ENCODE results near the gene HECW1.
"Not testable (repeated sequence)": the region's sequence is repeated elsewhere in the genome, so short reads cannot be mapped to it uniquely, and the experiment has no call there.

HECW1 gene

DNA sequence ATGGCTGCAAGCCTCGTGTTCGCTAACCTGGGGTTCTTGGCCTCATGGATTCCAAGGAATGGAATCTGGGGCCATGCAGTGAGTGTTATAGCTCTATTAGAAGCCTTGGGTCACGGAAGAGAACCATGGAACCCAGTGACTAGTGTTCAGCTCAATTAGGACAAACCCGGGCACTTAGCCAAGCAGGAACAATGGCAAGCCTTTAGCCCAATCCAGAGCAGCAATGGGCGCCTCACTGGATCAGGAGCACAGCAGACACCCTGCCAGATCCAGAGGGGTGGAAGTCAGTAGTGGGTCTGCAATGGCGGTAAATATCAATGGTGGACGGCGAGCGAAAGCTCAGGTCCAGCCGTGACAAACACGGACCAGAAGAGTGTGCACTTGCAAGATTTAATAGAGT is 98.1 kb downstream of the HECW1 start:
- not testable (repeated sequence) for DNase-seq

DNA sequence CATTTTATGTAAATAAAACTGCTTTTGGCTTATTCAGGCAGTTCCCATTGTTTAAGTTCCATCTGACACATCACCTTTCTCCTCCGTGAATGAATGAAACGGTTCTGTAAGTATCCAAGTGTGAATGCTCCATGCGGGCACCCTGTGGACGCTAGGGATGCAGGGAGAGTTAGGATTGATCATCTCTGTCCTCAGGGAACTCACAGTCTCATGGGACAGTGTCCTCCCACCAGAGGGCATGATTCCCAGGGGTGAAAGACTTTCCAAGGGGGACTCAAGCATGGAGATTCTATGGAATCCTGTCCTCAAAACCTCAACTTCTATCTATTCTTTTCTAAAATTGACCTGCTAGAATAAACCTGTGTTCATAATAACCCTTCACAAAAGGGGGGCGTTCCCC is 98.8 kb downstream of the HECW1 start:
- DNase-seq: no peak

DNA sequence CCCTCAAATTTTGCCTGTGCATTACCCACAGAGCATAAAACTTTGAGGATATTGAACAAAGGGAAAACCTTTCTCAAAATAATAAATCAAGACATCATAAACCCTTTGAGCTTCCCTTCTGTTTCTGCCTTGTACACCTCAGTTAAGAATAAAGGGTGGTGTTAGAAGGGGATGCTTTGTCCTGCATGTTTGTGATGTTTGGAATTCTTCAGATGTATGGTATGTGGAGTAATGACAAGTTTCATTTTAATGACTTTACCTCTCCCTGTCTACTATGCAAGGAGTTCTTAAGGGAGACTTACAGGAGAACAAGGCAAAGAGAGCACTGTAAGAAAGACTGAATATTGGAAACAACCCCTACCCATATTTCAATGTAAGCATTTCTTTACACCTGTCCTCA is 99.2 kb downstream of the HECW1 start:
- no peak for DNase-seq

DNA sequence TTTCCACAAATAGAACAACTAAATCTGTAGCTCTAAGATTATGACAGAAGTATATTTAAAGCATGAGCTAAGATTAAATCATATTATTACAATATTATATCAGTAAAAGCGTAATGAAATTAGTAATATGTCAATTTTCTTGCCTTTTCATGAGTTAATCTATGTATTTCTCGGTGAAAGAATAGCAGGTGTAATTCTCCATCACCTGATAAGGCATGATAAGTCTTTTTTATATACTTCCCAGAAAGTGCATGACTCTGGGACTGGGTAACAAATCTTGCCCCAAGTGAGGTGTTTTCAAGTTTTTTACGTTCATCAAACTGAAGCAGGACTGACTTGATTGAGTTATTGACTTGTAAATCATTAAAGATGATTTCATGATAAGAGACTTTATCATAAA is 100.5 kb downstream of the HECW1 start:
- no peak for DNase-seq

DNA sequence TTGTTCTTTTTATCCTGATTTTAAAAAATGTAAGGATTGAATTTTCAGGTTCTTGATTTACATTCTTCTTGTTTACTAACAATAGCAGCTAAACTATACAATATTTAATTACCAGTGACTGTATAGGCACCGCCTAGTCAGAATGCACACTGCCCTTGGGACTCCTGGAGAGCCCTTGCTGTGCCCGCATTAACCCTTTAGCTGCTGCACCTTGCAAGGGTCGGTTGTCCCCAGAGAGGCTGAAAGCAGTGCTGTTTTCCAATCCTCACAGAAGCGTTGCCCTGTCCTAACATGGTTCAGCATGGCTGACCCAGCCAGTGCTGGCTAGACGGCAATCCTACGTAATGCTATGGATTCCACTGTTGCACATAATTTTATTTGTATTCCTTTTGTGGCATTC is 102.6 kb downstream of the HECW1 start:
- no peak for DNase-seq

DNA sequence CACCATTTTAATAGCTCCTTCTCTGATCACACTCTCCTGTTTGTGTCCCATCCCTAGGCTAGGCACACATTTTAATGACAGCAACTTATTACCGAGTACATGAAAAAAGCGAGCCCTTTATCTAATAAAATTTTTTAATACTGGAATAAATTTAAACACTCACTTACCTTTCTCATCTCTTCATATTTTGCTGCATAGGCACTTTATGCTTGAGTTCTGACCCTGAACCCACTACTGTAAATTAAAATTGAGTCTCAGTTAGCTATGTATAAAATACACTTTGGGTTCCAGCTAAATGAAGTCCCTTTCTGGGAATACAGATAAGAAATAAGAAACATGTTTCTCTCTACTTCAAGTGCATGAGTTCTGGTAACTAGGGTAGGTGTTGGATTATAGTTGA is 104.6 kb downstream of the HECW1 start:
- DNase-seq: no peak

DNA sequence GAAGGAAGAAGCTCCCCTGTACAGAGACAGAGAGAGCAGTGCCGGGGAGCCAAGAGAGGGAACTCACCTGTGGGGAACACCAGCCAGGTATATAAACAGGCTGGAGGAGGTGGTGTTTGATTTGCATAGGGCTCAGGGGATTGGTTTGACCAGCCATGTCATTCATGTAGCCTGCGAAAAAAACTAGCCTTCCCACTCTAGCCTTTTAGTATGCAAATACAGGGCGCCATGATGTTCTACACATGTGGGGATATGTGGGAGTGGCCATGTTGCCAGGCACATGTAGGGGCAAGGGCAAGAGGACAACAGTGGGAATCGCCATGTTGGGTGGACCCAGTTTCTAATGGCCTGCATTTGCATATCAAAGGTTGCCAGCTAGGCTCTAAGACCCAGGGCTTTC is 106.5 kb downstream of the HECW1 start:
- not testable (repeated sequence) for DNase-seq

DNA sequence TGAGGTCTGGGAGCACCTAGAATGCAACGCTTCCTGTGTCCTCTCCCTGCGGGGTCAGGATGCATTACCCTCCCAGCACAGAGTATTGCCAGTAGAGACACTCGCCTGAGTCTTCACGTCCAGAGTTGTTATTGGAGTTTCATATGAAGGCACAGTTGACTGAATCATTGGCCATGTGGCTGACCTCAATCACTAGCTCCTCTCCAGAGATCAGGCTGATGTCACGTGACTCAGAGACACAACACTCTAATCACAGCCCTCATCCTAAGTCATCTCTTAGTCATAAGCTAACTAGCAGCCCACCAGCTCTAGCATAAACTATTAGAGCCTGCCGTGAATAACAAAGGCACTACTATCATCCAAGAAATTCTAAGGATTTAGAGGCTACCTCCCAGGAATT is 107.8 kb downstream of the HECW1 start:
- no peak for DNase-seq

DNA sequence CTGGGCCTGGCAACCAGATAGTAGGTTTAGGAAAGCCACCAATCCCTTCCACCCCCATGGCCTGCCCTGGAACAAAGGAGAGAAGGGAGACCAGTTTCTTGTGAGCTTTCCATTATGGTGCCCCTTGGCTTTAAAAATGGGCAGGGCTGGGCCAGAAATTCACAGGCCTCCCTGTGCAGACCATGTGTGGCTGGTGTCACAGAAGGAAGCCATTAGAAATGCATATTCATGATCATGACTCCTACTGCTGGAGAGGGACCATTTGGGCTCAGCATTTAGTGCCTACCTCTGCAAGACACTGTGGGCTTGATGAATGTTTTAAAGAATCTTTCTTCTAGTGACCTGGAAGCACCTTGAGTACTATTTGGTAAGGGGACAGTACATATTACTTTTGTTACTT is 108.3 kb downstream of the HECW1 start:
- DNase-seq: no peak

DNA sequence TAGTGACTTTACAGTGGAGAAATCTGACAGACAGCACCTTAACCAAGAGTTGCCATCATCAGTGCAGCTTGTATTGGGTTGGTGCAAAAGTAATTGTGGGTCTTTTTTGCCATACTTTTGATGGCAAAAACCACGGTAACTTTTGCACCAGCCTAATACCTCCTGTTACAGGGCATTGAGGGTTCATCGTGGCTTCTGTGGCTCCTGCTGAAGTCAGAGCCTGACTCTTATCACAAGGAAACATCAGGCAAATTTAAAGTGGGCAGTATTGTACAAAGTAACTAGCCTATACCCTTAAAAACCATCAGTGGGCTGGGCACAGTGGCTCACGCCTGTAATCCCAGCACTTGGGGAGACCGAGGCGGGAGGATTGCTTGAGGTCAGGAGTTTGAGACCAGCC is 117.4 kb downstream of the HECW1 start:
- DNase-seq: no peak

DNA sequence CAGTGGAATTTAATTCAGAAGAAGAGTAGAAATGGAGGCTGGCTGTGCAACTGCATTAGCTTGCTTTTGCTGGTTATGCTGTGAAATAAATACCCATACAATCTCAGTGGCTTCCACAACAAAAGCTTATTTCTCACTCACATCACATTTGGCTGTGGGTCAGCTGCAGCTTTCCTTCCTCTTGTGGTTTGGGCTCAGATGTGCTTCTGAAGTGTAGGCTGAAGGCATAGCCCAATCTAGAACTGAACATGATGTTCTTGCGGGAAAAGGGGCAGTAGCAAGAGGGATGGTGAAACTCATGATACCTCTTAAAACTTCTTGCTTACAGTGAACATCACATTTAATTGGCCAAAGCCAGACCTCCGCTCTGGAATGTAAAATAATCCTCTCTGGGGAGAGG is 119.9 kb downstream of the HECW1 start:
- no peak for DNase-seq

DNA sequence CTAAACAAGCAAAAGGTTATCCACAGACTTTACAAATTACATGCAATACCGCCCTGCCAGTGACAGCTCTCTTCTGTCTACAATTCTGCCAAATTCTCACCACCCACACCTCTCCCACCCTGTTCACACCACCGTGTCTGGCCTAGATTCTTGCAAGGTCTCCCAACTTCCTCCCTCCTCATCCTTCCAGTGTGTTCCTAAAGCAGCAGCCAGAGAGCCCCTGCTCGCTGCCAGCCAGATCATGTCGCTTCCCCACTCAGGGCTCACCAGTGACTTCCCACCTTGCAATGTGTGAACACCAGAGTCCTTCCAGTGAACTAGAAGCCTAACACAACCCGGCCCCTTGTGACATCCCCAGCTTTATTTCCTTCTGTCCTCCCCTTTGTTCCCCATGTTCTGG is 121.6 kb downstream of the HECW1 start:
- DNase-seq: no peak

DNA sequence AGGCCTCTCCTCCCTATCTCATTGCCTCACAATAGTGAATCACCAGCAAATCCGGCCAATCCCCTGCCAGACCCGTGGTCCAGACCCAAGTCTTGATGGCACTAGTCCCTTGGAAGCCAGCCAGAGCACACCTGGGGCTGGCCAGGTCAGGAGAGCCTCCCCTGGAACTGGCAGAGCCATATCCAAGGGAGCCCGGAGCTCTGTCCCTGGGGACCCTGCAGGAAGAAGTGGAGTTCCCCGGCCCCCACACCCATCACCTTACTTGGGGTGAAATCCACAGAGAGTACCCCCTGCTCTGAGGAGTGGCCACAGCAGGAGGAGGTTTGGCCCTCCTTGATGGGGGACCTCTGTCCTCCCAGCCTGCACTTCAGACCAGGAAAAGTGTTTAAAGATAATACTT is 122.5 kb downstream of the HECW1 start:
- no peak for DNase-seq

DNA sequence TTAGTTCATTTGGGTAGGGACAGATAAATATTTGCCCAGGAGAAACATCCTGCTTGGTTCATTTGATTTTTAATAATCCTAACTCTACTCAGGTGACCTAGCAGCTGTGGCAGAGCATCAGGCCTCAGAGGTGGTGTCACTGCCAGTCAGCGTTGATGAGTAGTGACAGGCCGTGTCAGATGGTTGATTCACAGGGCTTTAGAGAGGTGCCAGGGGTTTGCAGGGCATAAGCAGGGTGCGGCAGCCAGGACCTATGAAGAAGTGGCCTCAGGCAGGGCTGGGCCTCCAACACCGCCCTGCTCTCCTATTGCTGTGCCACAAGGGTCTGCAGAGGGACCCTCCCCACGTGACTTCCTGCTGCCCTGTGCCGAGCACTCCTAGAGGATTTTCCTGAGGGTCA is 128.1 kb downstream of the HECW1 start:
- DNase-seq: no peak

DNA sequence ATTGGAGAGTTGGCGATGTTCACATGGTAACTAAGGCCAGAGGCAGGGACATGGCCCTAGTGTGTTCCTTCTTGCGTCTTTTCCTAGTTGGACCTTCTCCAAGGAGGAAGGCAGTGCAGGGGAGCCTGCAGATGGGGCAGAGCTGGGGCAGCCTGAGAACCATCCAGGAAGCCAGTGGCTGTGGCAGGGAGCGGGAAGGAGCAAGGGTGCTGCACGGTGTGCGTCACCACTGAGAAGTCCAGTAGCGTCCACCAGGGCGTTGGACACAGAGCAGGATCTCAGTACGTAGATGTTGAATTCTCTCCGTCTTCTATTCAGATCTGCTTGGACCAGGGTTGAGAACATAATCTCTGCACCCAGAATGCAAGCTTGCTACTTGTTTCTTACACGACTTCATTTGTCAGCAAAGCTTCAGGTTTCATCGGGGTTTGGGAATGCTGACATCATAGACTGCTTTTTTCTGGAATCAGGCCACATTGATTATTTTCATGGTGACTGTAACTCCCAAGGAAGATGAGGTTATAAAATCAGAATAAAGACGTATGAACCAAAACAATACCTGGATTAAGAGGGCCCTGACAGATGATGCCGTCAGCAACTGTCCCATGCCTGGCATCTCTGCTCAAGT is 130.3 kb downstream of the HECW1 start:
- no peak for DNase-seq

DNA sequence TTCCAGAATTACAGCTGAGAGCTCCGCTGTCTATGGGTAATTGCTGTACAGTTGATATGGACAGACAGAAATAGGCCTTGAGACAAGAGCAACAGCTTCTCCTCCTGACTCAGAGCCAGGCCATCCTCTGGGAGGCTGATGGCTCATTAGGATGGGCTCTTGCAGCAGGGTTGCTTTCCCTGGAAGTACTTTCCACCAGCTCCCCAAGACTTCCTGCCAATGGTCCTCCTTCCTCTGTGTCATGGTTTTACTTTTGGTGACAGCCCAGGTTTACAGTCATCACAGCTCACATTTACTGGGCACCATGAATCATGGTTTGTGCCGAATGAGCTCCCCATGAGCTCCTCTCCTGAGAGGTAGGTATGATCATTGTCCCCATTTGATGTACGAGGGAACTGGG is 131.8 kb downstream of the HECW1 start:
- DNase-seq: no peak

DNA sequence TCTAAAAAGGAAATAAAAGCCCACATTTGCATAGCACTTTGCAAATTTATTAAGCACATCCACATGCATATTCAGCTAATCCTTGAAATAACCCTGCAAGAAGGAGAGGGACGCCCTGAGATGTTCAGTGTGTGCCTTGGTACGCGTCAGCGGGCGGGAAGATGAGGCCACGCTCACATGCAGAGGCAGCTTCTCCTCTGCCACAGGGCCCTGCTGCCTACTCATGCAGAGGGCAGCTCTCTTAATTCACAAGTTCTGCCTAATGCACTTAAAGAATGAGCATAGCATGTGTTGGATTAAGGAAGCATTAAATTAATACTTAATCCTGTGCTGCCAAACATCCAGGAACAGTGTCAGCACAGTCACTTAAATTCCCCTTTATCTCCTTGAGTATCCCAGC is 132.3 kb downstream of the HECW1 start:
- DNase-seq: no peak

DNA sequence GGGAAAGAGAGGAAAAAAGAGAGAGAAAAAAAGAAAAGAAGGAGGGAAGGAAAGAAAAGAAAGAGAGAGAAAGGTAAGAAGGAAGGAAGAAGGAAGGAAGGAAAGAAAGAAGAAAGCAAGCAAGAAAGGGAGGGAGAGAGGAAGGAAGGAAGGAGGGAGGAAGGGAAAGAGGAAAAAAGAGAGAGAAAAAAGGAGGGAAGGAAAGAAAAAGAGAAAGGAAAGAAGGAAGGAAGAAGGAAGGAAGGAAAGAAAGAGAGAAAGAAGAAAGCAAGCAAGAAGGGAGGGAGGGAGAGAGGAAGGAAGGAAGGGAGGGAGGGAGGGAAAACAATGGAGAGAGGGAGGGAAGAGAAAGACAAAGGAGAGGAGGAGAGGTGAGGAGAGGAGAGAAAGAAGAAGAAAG is 135.3 kb downstream of the HECW1 start:
- DNase-seq: no peak

DNA sequence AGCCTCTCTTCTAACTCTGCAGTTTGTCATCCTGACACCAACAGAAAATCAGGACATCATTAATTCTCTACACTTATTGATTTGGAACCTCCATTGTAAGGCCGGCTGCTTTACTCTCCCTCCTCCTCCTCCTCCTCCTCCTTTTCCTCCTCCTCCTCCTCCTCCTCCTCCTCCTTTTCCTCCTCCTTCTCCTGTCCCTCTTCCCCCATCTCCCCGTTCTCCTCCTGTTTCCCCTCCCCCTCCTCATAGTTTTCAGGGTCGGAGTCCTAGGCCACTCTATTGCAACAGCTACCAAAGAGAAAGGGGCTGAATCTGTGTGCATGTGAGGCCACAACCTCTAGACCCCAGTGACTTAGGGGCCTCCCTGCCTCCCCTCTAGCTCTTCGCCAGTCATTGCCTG is 136.1 kb downstream of the HECW1 start:
- no peak for DNase-seq

DNA sequence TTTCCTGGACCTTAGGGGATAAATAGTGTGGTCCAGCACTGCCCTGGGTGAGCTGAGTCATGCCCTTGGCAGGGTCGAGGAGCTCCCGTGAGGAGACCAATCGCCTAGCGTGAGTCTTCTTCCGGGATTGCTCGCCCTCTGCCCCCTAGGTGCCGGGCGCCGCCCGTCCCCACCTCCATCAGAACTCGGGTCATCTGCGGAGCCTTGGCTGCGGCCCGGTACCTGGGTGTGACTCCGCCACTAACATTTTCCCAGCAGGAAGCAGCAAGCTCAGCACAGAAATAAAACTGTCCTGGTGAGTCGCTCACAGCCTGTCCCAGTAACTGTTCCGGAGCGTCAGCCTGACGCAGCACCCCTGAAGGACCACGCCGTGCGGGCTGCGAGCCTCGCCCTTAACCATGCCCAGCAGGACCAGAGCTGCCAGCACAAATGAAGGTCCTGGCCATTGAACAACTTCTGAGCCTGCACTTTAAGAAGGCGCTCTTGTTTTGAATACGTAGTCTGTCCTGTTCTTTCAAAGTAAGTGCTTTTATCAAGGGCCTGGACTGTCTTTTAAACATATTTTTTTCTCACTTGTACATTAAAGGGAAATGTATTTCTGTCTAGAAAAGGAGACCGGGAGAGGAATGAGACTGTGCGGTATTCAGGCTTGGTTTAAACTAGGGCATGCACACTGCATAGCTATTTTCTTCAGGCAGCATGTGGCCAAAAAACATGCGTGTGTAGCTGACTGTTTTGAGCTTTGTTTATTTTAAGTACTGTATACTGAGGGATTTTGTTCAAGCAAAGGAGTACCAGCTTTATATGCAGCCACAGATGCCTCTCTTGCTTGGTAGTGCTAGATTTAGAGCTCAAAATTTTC is 136.7 kb downstream of the HECW1 start:
- DNase-seq: no peak

DNA sequence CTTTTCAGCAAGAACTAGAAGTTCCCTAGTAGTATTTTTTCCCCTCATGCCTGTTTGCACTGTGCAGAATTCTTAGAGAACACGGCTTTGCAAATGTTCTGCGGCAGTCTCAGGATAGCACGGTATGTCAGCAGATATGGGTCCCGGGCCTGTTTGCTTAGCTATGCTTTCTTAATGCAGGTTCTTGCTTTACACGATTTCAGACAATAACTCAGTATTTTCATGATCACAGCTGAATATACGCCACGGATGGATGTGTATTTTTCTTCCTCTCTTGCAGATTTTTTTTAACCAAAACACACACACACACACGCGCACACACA is 137.3 kb downstream of the HECW1 start:
- DNase-seq: no peak

DNA sequence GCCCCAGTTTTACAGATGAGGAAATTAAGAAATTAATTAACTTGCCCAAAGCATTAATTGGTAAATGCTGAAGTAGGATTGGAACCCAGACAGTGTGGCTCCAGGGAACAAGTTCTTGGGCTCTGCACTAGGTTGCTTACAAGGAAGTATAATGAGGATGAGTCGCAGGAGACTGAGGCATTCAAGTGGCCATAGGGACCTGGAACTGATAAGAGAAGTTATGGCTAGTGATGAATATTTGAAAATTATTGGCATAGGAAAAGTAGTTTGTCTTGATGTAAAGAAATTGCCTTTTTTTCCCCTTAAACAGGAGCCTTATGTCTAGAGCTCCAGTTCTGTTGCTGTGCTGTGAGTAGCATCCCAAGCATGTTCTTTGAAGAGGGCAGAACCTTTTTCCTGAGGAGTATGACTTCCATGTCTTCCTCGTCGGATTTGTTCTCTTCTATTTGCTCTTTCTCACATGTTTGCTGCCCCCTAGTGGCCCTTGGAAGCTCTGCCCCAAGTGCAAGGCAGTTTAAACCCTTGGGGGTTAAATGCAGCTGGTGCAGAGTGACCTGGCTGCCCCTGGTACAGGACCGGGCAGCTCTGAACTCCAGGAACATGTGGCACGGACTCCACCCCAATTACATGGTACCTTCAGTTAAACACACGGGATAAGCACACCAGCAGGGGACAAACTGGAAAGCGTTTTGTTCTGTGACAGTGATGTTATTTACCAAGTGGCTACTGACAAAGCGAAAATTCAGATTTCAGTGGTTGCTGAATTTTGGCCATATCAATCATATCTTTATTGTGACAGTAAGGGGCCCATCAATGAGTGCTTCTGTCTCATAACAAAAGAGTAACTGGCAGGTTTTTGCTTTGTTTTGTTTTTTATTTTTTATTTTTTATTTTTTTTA is 148.8 kb downstream of the HECW1 start:
- peak; percentile 70 for DNase-seq

DNA sequence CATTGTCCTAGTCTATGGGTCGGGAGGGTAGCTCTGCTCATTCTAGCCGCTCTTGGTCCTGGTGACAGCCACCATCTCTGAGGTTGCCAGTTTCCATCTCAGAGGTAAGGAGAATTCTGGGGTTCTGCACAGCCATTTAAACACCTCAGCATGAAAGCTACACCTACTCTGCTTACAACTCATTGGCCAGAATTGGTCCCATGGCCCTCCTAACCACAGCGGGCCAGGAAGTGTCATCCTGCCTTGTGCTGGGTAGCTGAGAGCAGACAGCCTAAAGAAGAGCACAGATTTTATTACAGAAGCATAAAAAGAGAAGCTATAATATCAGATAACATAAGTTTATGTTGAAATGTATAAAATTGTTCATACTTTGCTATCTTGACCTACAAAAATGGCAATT is 152.7 kb downstream of the HECW1 start:
- no peak for DNase-seq
